HFF-Myc (cell line): ENCODE measurements around the gene FEZ2.

Experiments used
- DNase-seq: peaks from one replicate; pipeline ENCODE4 v3.0.0-alpha.2; 2011; ENCODE audit warnings: low read depth; ENCODE audit errors: extremely low read depth
- H3K4me3 ChIP-seq: replicated peaks from 2 replicates; pipeline ENCODE4 v1.5.1; 2011; ENCODE audit warnings: low read depth, mild to moderate bottlenecking, control low read depth, low read length
- CTCF ChIP-seq: IDR thresholded peaks from 2 replicates; pipeline ENCODE4 v1.5.1; 2012; ENCODE audit warnings: mild to moderate bottlenecking, low read depth, low read length, control low read depth; ENCODE audit errors: missing control alignments

The FEZ2 gene

GRCh38 chr2:36572054-36572718 lies 25.8 kb downstream of the FEZ2 start:
- TF ChIP-seq CTCF = no peak
- DNase-seq = no peak
- H3K4me3 ChIP-seq = no peak overlapping the region

GRCh38 chr2:36570416-36570815 lies 27.6 kb downstream of the FEZ2 start:
- no peak for TF ChIP-seq CTCF
- no peak for DNase-seq
- H3K4me3 ChIP-seq = no peak overlapping the region

GRCh38 chr2:36569267-36569856 lies 28.6 kb downstream of the FEZ2 start:
- no peak for DNase-seq
- H3K4me3 ChIP-seq = no peak overlapping the region
- TF ChIP-seq CTCF = no peak

GRCh38 chr2:36568516-36569246 lies 29.3 kb downstream of the FEZ2 start:
- H3K4me3 ChIP-seq = no peak overlapping the region; the same call in 1 of the 2 replicates
- DNase-seq = peak; percentile 31
- no peak for TF ChIP-seq CTCF

- H3K4me3 ChIP-seq = no peak overlapping the region
- no peak for DNase-seq
- no peak for TF ChIP-seq CTCF
Observed at GRCh38 chr2:36567711-36568408, 30.1 kb downstream of the FEZ2 start.

GRCh38 chr2:36566887-36567286 lies 31.1 kb downstream of the FEZ2 start:
- H3K4me3 ChIP-seq = no peak overlapping the region
- DNase-seq = no peak
- no peak for TF ChIP-seq CTCF
